SH-SY5Y (cell line): ENCODE results near the gene DOCK10.

ENCODE experiments used
- GATA2 ChIP-seq: IDR thresholded peaks from 2 replicates; pipeline ENCODE4 v1.6.1; 2011; ENCODE audit warnings: mild to moderate bottlenecking, low read depth, low read length
- GATA3 ChIP-seq: IDR thresholded peaks from 2 replicates; pipeline ENCODE4 v1.6.1; 2011; ENCODE audit warnings: low read depth, mild to moderate bottlenecking, low read length, moderate library complexity

DNA sequence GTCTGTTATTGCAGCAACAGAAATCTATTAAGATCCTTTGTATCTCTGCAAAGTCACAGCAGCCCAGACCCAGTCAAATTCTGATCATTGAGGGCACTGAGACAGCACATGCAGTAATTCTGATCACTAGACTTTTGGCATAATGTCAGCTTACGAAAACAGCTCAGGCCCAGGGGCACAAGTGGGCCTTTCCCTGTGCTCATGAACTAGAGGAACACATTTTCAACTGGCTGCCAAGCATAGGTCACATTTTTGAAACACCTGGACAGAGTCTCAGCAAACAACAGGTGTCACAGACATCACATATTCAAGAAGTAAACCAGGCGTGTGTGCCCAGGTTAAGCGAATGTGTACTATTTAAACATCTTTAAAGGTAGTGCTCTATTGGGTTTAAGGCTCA, 13.7 kb downstream of the DOCK10 start:
- no peak for TF ChIP-seq GATA3
- TF ChIP-seq GATA2: no peak
